Measurements from ENCODE around the gene PLGRKT. TPM values are rescaled to one million over a fixed set of nuclear protein-coding genes. Genes with fewer than 3 reads are reported as not detected.

PLGRKT gene
- total RNA-seq, 1 experiment from 2014 or later = 19.2 TPM

GRCh38 chr9:5448016-5448415 is 10.3 kb upstream of the PLGRKT start:
- CTCF ChIA-PET = interaction anchor here (3.3 kb wide), 1 partner anchor 153 kb away, joined by 36 read pairs; no protein-coding TSS in a partner anchor

GRCh38 chr9:5447337-5447736 is 9.6 kb upstream of the PLGRKT start:
- Mint-ChIP-seq H3K4me1 (peaks cover 3% of the 10 kb centered on the region; the same call in 1 of the 2 replicates), H3K27me3 (ENCODE audit: low read depth) (peaks cover 9% of the 10 kb centered on the region; the same call in 1 of the 2 replicates), H3K9me3 (peaks cover 4% of the 10 kb centered on the region; the same call in 1 of the 2 replicates), H3K27ac (no peak overlapping the region), H3K4me3 (no peak overlapping the region), H3K36me3 (no peaks in the 10 kb centered on the region)
- ChIA-PET CTCF (no interaction called here), POLR2A (no interaction called here)
- TF ChIP-seq ATF3 (CRISPR knock-in tag; conservative IDR thresholded peaks at IDR 0.05) (no peak), TEAD4 (CRISPR knock-in tag; IDR thresholded peaks at IDR 0.05) (no peak), SMAD4 (CRISPR knock-in tag; IDR thresholded peaks at IDR 0.05) (no peak)
- ATAC-seq (no peak), DNase-seq (ENCODE audit: low spot score) (no peak)

More at GRCh38 chr9:5448016-5448415, 10.3 kb upstream of the PLGRKT start:
- DNase-seq (ENCODE audit: low spot score) = no peak
- TF ChIP-seq IRF1 (CRISPR knock-in tag; IDR thresholded peaks at IDR 0.05) = no peak
- TF ChIP-seq KAT7 (CRISPR knock-in tag; IDR thresholded peaks at IDR 0.05; ENCODE audit: borderline replicate concordance) = no peak
- TF ChIP-seq CREB1 (CRISPR knock-in tag; IDR thresholded peaks at IDR 0.05) = no peak
- no peak for TF ChIP-seq ZNF281 (CRISPR knock-in tag; IDR thresholded peaks at IDR 0.05)
- TF ChIP-seq ZNF219 (CRISPR knock-in tag; IDR thresholded peaks at IDR 0.05; ENCODE audit: borderline replicate concordance) = no peak
- TF ChIP-seq JUN (CRISPR knock-in tag; IDR thresholded peaks at IDR 0.05) = no peak
- TF ChIP-seq MLX (CRISPR knock-in tag; IDR thresholded peaks at IDR 0.05) = no peak
- no peak for TF ChIP-seq ZNF396 (CRISPR knock-in tag; IDR thresholded peaks at IDR 0.05; ENCODE audit: borderline replicate concordance)
- no peak for TF ChIP-seq RELA (CRISPR knock-in tag; IDR thresholded peaks at IDR 0.05; ENCODE audit: borderline replicate concordance)
- no peak for TF ChIP-seq MXD4 (CRISPR knock-in tag; IDR thresholded peaks at IDR 0.05; ENCODE audit: borderline replicate concordance)
- TF ChIP-seq SMAD3 (CRISPR knock-in tag; IDR thresholded peaks at IDR 0.05; ENCODE audit: borderline replicate concordance) = no peak
- TF ChIP-seq TEAD4 (CRISPR knock-in tag; IDR thresholded peaks at IDR 0.05) = no peak
- no peak for TF ChIP-seq NR3C1 (CRISPR knock-in tag; conservative IDR thresholded peaks at IDR 0.05; ENCODE audit: low read depth)
- no peak for TF ChIP-seq MYBL2 (CRISPR knock-in tag; IDR thresholded peaks at IDR 0.05)
- TF ChIP-seq TCF7 (CRISPR knock-in tag; IDR thresholded peaks at IDR 0.05; ENCODE audit: low read depth) = no peak
- TF ChIP-seq ETV6 (CRISPR knock-in tag; IDR thresholded peaks at IDR 0.05) = no peak
- no peak for TF ChIP-seq ATF6 (CRISPR knock-in tag; IDR thresholded peaks at IDR 0.05)
- TF ChIP-seq OVOL2 (CRISPR knock-in tag; IDR thresholded peaks at IDR 0.05; ENCODE audit: borderline replicate concordance) = no peak
- no peak overlapping the region for H3K27ac Mint-ChIP-seq
- no peak overlapping the region for H3K4me3 Mint-ChIP-seq
- peaks cover 4% of the 10 kb centered on the region; the same call in 1 of the 2 replicates for H3K9me3 Mint-ChIP-seq
- POLR2A ChIA-PET = no interaction called here
- peaks cover 9% of the 10 kb centered on the region; the same call in 1 of the 2 replicates for H3K27me3 Mint-ChIP-seq (ENCODE audit: low read depth)
- H3K36me3 Mint-ChIP-seq = no peaks in the 10 kb centered on the region
- H3K4me1 Mint-ChIP-seq = peaks cover 3% of the 10 kb centered on the region; the same call in 1 of the 2 replicates
- ATAC-seq = no peak
